SK-N-SH (cell line): ENCODE results near the gene TXLNA.
"Not testable (repeated sequence)": the region's sequence is repeated elsewhere in the genome, so short reads cannot be mapped to it uniquely, and the experiment has no call there.

Experiments used
- EP300 ChIP-seq, 2 experiments: IDR thresholded peaks; 2 replicates each; pipeline versions ENCODE4 v1.4.0 to v1.6.1; 2012; ENCODE audit warnings: borderline replicate concordance in 1 of 2, low read depth in 1 of 2, low read length in 1 of 2
- EZH2phosphoT487 ChIP-seq: fragments of 200-600 bp; sonication (generic); IDR thresholded peaks from 2 replicates; pipeline ENCODE4 v1.6.1; 2017; ENCODE audit warnings: low read depth, mixed run types, mild to moderate bottlenecking, antibody characterized with exemption, moderate library complexity, borderline replicate concordance
- FOSL2 ChIP-seq: IDR thresholded peaks from 2 replicates; pipeline ENCODE4 v1.4.0; 2012; ENCODE audit warnings: low read depth, mild to moderate bottlenecking, moderate library complexity, borderline replicate concordance
- GABPA ChIP-seq: IDR thresholded peaks from 2 replicates; pipeline ENCODE4 v1.4.0; 2012; ENCODE audit warnings: low read depth, mild to moderate bottlenecking
- MAX ChIP-seq: IDR thresholded peaks from 2 replicates; pipeline ENCODE4 v1.4.0; 2012; ENCODE audit warnings: low read depth
- POLR2AphosphoS5 ChIP-seq: IDR thresholded peaks from 2 replicates; pipeline ENCODE4 v1.6.1; 2012; ENCODE audit warnings: low read depth, low read length
- RAD21 ChIP-seq: IDR thresholded peaks from 2 replicates; pipeline ENCODE4 v1.6.1; 2012; ENCODE audit warnings: mild to moderate bottlenecking, low read length
- RXRA ChIP-seq: IDR thresholded peaks from 2 replicates; pipeline ENCODE4 v1.4.0; 2012; ENCODE audit warnings: low read depth, mild to moderate bottlenecking, borderline replicate concordance
- SMC3 ChIP-seq: IDR thresholded peaks from 2 replicates; pipeline ENCODE4 v1.6.1; 2012; ENCODE audit warnings: low read depth, low read length, improper control_type of control experiment
- YY1 ChIP-seq: IDR thresholded peaks from 2 replicates; pipeline ENCODE4 v1.4.0; 2012; ENCODE audit warnings: low read depth, mild to moderate bottlenecking
- TF ChIP-seq, protein P1 (sequence below): fragments of 200-600 bp; sonication (generic); IDR thresholded peaks from 2 replicates; pipeline ENCODE4 v1.6.1; 2017; ENCODE audit warnings: antibody characterized with exemption, mild to moderate bottlenecking, moderate library complexity
- TF ChIP-seq, protein P2 (sequence below): IDR thresholded peaks from 2 replicates; pipeline ENCODE4; 2012
- TF ChIP-seq, protein P3 (sequence below): IDR thresholded peaks from 2 replicates; pipeline ENCODE4 v1.6.1; 2012; ENCODE audit warnings: mild to moderate bottlenecking, low read depth, low read length, moderate library complexity

DNA sequence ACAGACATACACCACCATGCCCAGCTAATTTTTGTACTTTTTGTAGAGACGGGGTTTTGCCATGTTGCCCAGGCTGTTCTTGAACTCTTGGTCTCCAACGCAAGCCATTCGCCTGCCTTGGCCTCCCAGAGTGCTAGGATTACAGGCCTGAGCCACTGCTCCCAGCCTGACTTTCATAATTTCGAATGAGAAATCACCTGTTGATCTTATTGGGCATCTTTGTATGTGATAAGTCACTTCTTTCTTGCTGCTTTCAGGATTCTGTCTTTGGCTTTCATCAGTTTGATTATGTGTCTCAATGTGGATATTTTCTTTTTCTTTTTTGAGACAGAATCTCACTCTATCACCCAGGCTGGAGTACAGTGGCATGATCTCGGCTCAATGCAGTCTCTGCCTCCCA lies 31.7 kb upstream of the TXLNA start:
- TF ChIP-seq, protein P1, sequence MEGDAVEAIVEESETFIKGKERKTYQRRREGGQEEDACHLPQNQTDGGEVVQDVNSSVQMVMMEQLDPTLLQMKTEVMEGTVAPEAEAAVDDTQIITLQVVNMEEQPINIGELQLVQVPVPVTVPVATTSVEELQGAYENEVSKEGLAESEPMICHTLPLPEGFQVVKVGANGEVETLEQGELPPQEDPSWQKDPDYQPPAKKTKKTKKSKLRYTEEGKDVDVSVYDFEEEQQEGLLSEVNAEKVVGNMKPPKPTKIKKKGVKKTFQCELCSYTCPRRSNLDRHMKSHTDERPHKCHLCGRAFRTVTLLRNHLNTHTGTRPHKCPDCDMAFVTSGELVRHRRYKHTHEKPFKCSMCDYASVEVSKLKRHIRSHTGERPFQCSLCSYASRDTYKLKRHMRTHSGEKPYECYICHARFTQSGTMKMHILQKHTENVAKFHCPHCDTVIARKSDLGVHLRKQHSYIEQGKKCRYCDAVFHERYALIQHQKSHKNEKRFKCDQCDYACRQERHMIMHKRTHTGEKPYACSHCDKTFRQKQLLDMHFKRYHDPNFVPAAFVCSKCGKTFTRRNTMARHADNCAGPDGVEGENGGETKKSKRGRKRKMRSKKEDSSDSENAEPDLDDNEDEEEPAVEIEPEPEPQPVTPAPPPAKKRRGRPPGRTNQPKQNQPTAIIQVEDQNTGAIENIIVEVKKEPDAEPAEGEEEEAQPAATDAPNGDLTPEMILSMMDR, result not testable (repeated sequence)
- TF ChIP-seq YY1; POLR2AphosphoS5; SMC3; EZH2phosphoT487; RAD21; EP300 (IDR thresholded peaks at IDR 0.05; ENCODE audit: borderline replicate concordance in 1 of 2, low read depth in 1 of 2, low read length in 1 of 2); FOSL2; GABPA; MAX; RXRA: not testable (repeated sequence)
- TF ChIP-seq, protein P2, sequence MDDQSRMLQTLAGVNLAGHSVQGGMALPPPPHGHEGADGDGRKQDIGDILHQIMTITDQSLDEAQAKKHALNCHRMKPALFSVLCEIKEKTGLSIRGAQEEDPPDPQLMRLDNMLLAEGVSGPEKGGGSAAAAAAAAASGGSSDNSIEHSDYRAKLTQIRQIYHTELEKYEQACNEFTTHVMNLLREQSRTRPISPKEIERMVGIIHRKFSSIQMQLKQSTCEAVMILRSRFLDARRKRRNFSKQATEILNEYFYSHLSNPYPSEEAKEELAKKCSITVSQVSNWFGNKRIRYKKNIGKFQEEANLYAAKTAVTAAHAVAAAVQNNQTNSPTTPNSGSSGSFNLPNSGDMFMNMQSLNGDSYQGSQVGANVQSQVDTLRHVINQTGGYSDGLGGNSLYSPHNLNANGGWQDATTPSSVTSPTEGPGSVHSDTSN, result not testable (repeated sequence)
- TF ChIP-seq, protein P3, sequence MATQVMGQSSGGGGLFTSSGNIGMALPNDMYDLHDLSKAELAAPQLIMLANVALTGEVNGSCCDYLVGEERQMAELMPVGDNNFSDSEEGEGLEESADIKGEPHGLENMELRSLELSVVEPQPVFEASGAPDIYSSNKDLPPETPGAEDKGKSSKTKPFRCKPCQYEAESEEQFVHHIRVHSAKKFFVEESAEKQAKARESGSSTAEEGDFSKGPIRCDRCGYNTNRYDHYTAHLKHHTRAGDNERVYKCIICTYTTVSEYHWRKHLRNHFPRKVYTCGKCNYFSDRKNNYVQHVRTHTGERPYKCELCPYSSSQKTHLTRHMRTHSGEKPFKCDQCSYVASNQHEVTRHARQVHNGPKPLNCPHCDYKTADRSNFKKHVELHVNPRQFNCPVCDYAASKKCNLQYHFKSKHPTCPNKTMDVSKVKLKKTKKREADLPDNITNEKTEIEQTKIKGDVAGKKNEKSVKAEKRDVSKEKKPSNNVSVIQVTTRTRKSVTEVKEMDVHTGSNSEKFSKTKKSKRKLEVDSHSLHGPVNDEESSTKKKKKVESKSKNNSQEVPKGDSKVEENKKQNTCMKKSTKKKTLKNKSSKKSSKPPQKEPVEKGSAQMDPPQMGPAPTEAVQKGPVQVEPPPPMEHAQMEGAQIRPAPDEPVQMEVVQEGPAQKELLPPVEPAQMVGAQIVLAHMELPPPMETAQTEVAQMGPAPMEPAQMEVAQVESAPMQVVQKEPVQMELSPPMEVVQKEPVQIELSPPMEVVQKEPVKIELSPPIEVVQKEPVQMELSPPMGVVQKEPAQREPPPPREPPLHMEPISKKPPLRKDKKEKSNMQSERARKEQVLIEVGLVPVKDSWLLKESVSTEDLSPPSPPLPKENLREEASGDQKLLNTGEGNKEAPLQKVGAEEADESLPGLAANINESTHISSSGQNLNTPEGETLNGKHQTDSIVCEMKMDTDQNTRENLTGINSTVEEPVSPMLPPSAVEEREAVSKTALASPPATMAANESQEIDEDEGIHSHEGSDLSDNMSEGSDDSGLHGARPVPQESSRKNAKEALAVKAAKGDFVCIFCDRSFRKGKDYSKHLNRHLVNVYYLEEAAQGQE, result not testable (repeated sequence)
